WTC11 (cell line): ENCODE data around the gene MACROD2.

ENCODE experiments used
- CREM ChIP-seq: sonication (generic); formaldehyde crosslinking; IDR thresholded peaks from 2 replicates; pipeline ENCODE4 v1.8.1; 2022; ENCODE audit warnings: mild to moderate bottlenecking, missing genetic modification reagents, moderate library complexity
- SP1 ChIP-seq: sonication (generic); formaldehyde crosslinking; conservative IDR thresholded peaks from 2 replicates; pipeline ENCODE4 v1.8.1; 2022; ENCODE audit warnings: missing genetic modification reagents
- TF ChIP-seq, protein P1 (sequence below): sonication (generic); formaldehyde crosslinking; IDR thresholded peaks from 2 replicates; pipeline ENCODE4 v1.8.1; 2022; ENCODE audit warnings: missing genetic modification reagents, borderline replicate concordance

DNA sequence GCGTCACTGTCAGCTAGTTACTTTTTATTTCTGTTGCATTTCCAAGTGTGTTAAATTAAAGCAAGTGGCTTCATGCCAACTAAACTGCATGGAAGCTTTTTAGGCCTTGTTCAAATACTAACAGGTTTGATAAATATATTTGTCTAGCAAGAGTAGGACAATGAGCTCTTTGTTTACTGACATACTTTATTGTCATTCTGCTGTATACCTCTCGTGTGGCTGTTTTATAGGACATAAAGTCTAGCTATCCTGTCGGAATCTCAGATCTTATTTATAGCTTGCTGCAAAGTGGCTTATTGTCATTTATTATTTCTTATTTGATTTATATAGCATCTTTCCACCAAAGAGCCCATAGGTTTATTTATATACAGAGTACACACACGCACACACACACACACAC is 1866.9 kb downstream of the MACROD2 start:
- TF ChIP-seq, protein P1, sequence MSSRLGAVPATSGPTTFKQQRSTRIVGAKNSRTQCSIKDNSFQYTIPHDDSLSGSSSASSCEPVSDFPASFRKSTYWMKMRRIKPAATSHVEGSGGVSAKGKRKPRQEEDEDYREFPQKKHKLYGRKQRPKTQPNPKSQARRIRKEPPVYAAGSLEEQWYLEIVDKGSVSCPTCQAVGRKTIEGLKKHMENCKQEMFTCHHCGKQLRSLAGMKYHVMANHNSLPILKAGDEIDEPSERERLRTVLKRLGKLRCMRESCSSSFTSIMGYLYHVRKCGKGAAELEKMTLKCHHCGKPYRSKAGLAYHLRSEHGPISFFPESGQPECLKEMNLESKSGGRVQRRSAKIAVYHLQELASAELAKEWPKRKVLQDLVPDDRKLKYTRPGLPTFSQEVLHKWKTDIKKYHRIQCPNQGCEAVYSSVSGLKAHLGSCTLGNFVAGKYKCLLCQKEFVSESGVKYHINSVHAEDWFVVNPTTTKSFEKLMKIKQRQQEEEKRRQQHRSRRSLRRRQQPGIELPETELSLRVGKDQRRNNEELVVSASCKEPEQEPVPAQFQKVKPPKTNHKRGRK: no peak
- TF ChIP-seq CREM (no peak), SP1 (no peak)
